Measurements from ENCODE around the gene INPP5A.
"Not testable (repeated sequence)": the region's sequence is repeated elsewhere in the genome, so short reads cannot be mapped to it uniquely, and the experiment has no call there.

- TF ChIP-seq CTCF (IDR thresholded peaks at IDR 0.05); EZH2 (IDR thresholded peaks at IDR 0.05; ENCODE audit: borderline replicate concordance, insufficient read depth, low read depth, low read length, poor library complexity, severe bottlenecking): not testable (repeated sequence)
Measured at GRCh38 chr10:132680741-132681140, 143.2 kb downstream of the INPP5A start.
